Measurements from ENCODE around the gene PHLDA3.

Gene PHLDA3

GRCh38 chr1:201471772-201472171 lies 2.8 kb upstream of the PHLDA3 start (continued):
- TF ChIP-seq, protein P1, sequence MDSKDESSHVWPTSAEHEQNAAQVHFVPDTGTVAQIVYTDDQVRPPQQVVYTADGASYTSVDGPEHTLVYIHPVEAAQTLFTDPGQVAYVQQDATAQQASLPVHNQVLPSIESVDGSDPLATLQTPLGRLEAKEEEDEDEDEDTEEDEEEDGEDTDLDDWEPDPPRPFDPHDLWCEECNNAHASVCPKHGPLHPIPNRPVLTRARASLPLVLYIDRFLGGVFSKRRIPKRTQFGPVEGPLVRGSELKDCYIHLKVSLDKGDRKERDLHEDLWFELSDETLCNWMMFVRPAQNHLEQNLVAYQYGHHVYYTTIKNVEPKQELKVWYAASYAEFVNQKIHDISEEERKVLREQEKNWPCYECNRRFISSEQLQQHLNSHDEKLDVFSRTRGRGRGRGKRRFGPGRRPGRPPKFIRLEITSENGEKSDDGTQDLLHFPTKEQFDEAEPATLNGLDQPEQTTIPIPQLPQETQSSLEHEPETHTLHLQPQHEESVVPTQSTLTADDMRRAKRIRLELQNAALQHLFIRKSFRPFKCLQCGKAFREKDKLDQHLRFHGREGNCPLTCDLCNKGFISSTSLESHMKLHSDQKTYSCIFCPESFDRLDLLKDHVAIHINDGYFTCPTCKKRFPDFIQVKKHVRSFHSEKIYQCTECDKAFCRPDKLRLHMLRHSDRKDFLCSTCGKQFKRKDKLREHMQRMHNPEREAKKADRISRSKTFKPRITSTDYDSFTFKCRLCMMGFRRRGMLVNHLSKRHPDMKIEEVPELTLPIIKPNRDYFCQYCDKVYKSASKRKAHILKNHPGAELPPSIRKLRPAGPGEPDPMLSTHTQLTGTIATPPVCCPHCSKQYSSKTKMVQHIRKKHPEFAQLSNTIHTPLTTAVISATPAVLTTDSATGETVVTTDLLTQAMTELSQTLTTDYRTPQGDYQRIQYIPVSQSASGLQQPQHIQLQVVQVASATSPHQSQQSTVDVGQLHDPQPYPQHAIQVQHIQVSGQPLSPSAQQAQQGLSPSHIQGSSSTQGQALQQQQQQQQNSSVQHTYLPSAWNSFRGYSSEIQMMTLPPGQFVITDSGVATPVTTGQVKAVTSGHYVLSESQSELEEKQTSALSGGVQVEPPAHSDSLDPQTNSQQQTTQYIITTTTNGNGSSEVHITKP (tag by site-specific recombination; IDR thresholded peaks at IDR 0.05), result peak; percentile 65
- TF ChIP-seq ZNF335 (tag by site-specific recombination; conservative IDR thresholded peaks at IDR 0.05) (peak; percentile 52), ZBTB11 (tag by site-specific recombination; conservative IDR thresholded peaks at IDR 0.05; ENCODE audit: low read depth) (no peak), INSM2 (tag by site-specific recombination; IDR thresholded peaks at IDR 0.05) (no peak), HIC1 (tag by site-specific recombination; IDR thresholded peaks at IDR 0.05) (no peak), ZNF621 (tag by site-specific recombination; IDR thresholded peaks at IDR 0.05) (no peak), ZFP41 (tag by site-specific recombination; IDR thresholded peaks at IDR 0.05; ENCODE audit: borderline replicate concordance) (no peak)
- TF ChIP-seq, protein P2, sequence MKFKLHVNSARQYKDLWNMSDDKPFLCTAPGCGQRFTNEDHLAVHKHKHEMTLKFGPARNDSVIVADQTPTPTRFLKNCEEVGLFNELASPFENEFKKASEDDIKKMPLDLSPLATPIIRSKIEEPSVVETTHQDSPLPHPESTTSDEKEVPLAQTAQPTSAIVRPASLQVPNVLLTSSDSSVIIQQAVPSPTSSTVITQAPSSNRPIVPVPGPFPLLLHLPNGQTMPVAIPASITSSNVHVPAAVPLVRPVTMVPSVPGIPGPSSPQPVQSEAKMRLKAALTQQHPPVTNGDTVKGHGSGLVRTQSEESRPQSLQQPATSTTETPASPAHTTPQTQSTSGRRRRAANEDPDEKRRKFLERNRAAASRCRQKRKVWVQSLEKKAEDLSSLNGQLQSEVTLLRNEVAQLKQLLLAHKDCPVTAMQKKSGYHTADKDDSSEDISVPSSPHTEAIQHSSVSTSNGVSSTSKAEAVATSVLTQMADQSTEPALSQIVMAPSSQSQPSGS (tag by site-specific recombination; IDR thresholded peaks at IDR 0.05; ENCODE audit: low read depth), result no peak

DNA sequence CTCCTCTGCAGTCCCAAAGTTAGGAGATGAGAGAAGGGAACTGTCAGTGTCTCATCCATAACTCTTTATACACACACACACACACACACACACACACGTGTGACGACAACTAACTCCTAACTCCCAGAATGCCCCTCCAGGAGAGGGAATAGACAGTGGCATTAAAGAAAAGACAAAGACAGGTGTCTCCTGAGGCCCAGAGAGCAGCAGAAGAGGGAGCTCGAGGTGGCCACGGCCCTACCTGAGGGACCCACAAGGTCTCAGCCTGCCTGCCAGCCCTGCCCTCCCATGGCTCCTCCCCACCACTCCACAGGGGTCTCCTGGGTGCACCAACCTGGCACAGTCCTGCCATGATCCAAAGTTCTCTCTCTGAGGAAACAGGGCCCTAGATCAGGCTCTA lies 1.6 kb upstream of the PHLDA3 start:
- H3K27ac ChIP-seq (ENCODE audit: extremely low read depth, low read depth, low read length), result no peak overlapping the region
- CTCF ChIA-PET, result no interaction called here
- POLR2A ChIA-PET, result no interaction called here

More for the DNA sequence above, 1.6 kb upstream of the PHLDA3 start:
- TF ChIP-seq ZNF146 (tag by site-specific recombination; IDR thresholded peaks at IDR 0.05) (no peak), KLF9 (tag by site-specific recombination; IDR thresholded peaks at IDR 0.05; ENCODE audit: low read depth) (no peak), SETDB1 (IDR thresholded peaks at IDR 0.05; ENCODE audit: insufficient read length, low read length) (no peak)
- H3K9me3 ChIP-seq (ENCODE audit: control insufficient read depth, insufficient read depth, low read depth, low read length), result no peaks in the 10 kb centered on the region
- no peak overlapping the region for H3K4me3 ChIP-seq (ENCODE audit: low read depth, low read length)
- H3K36me3 ChIP-seq (ENCODE audit: control insufficient read depth in 2 of 2, insufficient read depth in 1 of 2, low read length in 2 of 2), result peaks cover 3 to 24% of the 10 kb centered on the region in 2 experiments; a peak in 2 of 3 replicates
- no peaks in the 10 kb centered on the region; the same call in 1 of the 2 replicates for H3K4me1 ChIP-seq (ENCODE audit: control insufficient read depth, insufficient read depth, low read length)
